HepG2 (cell line): ENCODE measurements around the gene RARA. TPM values are rescaled to one million over a fixed set of nuclear protein-coding genes. Genes with fewer than 3 reads are reported as not detected.

Experiments used
- CEBPB ChIP-seq: IDR thresholded peaks from 2 replicates; pipeline ENCODE4 v1.6.1; 2011; ENCODE audit warnings: low read depth, low read length, improper control_type of control experiment, borderline replicate concordance
- ELF1 ChIP-seq: sonication (generic); formaldehyde crosslinking; IDR thresholded peaks from 2 replicates; pipeline ENCODE4 v1.4.0; 2020; ENCODE audit warnings: missing genetic modification reagents
- GATA4 ChIP-seq: sonication (generic); IDR thresholded peaks from 2 replicates; pipeline ENCODE4 v1.6.1; 2016; ENCODE audit warnings: antibody characterized with exemption, low read depth, borderline replicate concordance
- MYC ChIP-seq: sonication (generic); formaldehyde crosslinking; IDR thresholded peaks from 2 replicates; pipeline ENCODE4 v1.9.0; 2021; ENCODE audit warnings: missing genetic modification reagents, borderline replicate concordance
- NFE2 ChIP-seq: sonication (generic); formaldehyde crosslinking; IDR thresholded peaks from 2 replicates; pipeline ENCODE4 v1.4.0; 2020; ENCODE audit warnings: missing genetic modification reagents
- NFE2L1 ChIP-seq: sonication (generic); formaldehyde crosslinking; IDR thresholded peaks from 2 replicates; pipeline ENCODE4 v1.4.0; 2020; ENCODE audit warnings: missing genetic modification reagents, mild to moderate bottlenecking, borderline replicate concordance
- SAFB2 ChIP-seq: sonication (generic); formaldehyde crosslinking; IDR thresholded peaks from 2 replicates; pipeline ENCODE4 v1.5.1; 2020; ENCODE audit warnings: missing genetic modification reagents, low read depth, mild to moderate bottlenecking, borderline replicate concordance
- SCMH1 ChIP-seq: sonication (generic); formaldehyde crosslinking; IDR thresholded peaks from 2 replicates; pipeline ENCODE4 v1.9.0; 2021; ENCODE audit warnings: missing genetic modification reagents, mild to moderate bottlenecking, borderline replicate concordance
- ZEB1 ChIP-seq: IDR thresholded peaks from 2 replicates; pipeline ENCODE4 v1.6.1; 2012; ENCODE audit warnings: mild to moderate bottlenecking, low read depth, inconsistent platforms; ENCODE audit not compliant: insufficient replicate concordance
- ZMAT3 ChIP-seq: sonication (generic); formaldehyde crosslinking; conservative IDR thresholded peaks from 2 replicates; pipeline ENCODE4 v1.7.0; 2021; ENCODE audit warnings: missing genetic modification reagents
- ZNF256 ChIP-seq: sonication (generic); formaldehyde crosslinking; conservative IDR thresholded peaks from 2 replicates; pipeline ENCODE4 v1.4.0; 2020; ENCODE audit warnings: missing genetic modification reagents
- ZNF33B ChIP-seq: sonication (generic); formaldehyde crosslinking; IDR thresholded peaks from 2 replicates; pipeline ENCODE4 v1.5.1; 2020; ENCODE audit warnings: mild to moderate bottlenecking, missing genetic modification reagents
- ZNF367 ChIP-seq: sonication (generic); formaldehyde crosslinking; IDR thresholded peaks from 2 replicates; pipeline ENCODE4 v1.4.0; 2020; ENCODE audit warnings: missing genetic modification reagents, borderline replicate concordance
- ZNF484 ChIP-seq: sonication (generic); formaldehyde crosslinking; IDR thresholded peaks from 2 replicates; pipeline ENCODE4 v1.5.1; 2020; ENCODE audit warnings: mild to moderate bottlenecking, low read depth, missing genetic modification reagents, borderline replicate concordance
- ZNF563 ChIP-seq: sonication (generic); formaldehyde crosslinking; IDR thresholded peaks from 2 replicates; pipeline ENCODE4 v1.8.0; 2022; ENCODE audit warnings: mild to moderate bottlenecking, moderate library complexity, missing genetic modification reagents
- ZNF7 ChIP-seq: IDR thresholded peaks from 2 replicates; pipeline ENCODE4 v1.6.1; 2016; ENCODE audit warnings: missing biosample characterization, missing genetic modification reagents
- ZSCAN30 ChIP-seq: sonication (generic); formaldehyde crosslinking; IDR thresholded peaks from 2 replicates; pipeline ENCODE4 v1.5.0; 2020; ENCODE audit warnings: mild to moderate bottlenecking, missing genetic modification reagents
- polyA plus RNA-seq, 8 experiments: library from polyadenylated mRNA; depleted of rRNA in 3 of 8; stranded (reverse) in 7 of 8; unstranded in 1 of 8; fragments of >200 nt; fragmentation: Illumina TruSeq in 4 of 8; extraction: Trizol in 4 of 8; gene quantifications; 2 replicates each; pipeline versions ENCODE4 v1.2.1 to v1.2.3, GENCODE V29; 2011 to 2016; ENCODE audit warnings: low read depth in 4 of 8, missing spikeins in 1 of 8, mixed read lengths in 1 of 8; ENCODE audit not compliant: insufficient read depth in 1 of 8
- total RNA-seq, 5 experiments: library from RNA; depleted of rRNA; stranded (reverse); fragments of >200 nt; fragmentation: Illumina TruSeq; extraction: Trizol; gene quantifications; 2 replicates each; pipeline ENCODE4 v1.2.3, GENCODE V29; 2016; ENCODE audit warnings: low read depth in 1 of 5
- TF ChIP-seq, protein P1 (sequence below): sonication (generic); formaldehyde crosslinking; IDR thresholded peaks from 2 replicates; pipeline ENCODE4 v1.4.0; 2020; ENCODE audit warnings: mild to moderate bottlenecking, missing genetic modification reagents
- TF ChIP-seq, protein P2 (sequence below): sonication (generic); formaldehyde crosslinking; IDR thresholded peaks from 2 replicates; pipeline ENCODE4 v1.9.0; 2022; ENCODE audit warnings: missing genetic modification reagents, mild to moderate bottlenecking, borderline replicate concordance
- TF ChIP-seq, protein P3 (sequence below): sonication (generic); formaldehyde crosslinking; IDR thresholded peaks from 2 replicates; pipeline ENCODE4 v1.4.0; 2020; ENCODE audit warnings: missing genetic modification reagents, borderline replicate concordance

Gene RARA
- total and polyA plus RNA-seq, 2 of the 13 experiments (the other 11 are each of a cell fraction or from before 2014, with no cell fraction given), result 6.4 to 8.6 TPM

DNA sequence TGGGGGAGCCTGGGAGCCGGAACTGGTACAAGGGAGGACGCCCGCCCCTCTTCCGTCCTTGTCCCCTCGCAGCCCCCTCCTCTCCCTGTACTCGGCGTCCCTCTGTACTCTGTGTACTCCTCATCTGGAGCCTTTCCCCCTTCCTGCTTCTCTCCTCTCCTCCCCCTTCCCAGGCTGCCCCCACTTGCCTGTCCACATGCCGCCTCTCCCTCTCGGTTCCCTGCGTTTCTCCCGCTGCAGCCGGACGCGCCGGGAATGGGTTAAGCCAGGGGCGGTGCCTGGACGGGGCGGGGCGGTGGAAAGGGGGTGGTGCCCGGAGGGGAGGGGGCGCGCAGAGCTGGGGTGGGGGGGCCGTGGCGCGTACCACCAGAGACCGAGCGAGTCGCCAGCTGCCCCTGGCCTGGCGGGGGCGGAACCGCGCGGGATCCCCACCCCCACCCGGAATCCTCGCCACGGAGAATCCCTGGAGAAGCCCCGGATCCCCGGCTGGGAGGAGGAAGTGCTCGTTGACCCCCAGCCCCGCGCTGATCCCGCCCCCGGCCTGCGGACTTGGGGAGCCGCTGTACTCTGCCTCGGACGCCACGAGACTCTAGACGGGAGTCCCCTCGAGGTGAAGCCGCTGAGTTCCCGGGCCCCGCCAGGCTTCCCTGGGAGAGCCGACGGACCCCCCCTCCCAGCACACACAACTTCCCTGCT is 33.0 kb downstream of the RARA start (continued):
- no peak for TF ChIP-seq MYC
- TF ChIP-seq ZNF7, result no peak
- no peak; the same call in 1 of the 2 replicates for TF ChIP-seq ZMAT3 (CRISPR knock-in tag)
- peak; percentile 58; the same call in 1 of the 2 replicates for TF ChIP-seq ZNF563 (CRISPR knock-in tag)
- no peak for TF ChIP-seq SAFB2 (CRISPR knock-in tag)
- TF ChIP-seq CEBPB, result no peak
- TF ChIP-seq ELF1, result peak; percentile 56
- no peak for TF ChIP-seq ZSCAN30
- TF ChIP-seq ZNF367, result no peak; the same call in 1 of the 2 replicates
- TF ChIP-seq ZNF484 (CRISPR knock-in tag), result no peak
- TF ChIP-seq ZNF33B (CRISPR knock-in tag), result no peak
- TF ChIP-seq, protein P1, sequence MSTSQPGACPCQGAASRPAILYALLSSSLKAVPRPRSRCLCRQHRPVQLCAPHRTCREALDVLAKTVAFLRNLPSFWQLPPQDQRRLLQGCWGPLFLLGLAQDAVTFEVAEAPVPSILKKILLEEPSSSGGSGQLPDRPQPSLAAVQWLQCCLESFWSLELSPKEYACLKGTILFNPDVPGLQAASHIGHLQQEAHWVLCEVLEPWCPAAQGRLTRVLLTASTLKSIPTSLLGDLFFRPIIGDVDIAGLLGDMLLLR (CRISPR knock-in tag), result no peak
- TF ChIP-seq, protein P2, sequence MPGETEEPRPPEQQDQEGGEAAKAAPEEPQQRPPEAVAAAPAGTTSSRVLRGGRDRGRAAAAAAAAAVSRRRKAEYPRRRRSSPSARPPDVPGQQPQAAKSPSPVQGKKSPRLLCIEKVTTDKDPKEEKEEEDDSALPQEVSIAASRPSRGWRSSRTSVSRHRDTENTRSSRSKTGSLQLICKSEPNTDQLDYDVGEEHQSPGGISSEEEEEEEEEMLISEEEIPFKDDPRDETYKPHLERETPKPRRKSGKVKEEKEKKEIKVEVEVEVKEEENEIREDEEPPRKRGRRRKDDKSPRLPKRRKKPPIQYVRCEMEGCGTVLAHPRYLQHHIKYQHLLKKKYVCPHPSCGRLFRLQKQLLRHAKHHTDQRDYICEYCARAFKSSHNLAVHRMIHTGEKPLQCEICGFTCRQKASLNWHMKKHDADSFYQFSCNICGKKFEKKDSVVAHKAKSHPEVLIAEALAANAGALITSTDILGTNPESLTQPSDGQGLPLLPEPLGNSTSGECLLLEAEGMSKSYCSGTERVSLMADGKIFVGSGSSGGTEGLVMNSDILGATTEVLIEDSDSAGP (CRISPR knock-in tag), result peak; percentile 80; the same call in 1 of the 2 replicates
- no peak for TF ChIP-seq ZNF256 (CRISPR knock-in tag)
- TF ChIP-seq, protein P3, sequence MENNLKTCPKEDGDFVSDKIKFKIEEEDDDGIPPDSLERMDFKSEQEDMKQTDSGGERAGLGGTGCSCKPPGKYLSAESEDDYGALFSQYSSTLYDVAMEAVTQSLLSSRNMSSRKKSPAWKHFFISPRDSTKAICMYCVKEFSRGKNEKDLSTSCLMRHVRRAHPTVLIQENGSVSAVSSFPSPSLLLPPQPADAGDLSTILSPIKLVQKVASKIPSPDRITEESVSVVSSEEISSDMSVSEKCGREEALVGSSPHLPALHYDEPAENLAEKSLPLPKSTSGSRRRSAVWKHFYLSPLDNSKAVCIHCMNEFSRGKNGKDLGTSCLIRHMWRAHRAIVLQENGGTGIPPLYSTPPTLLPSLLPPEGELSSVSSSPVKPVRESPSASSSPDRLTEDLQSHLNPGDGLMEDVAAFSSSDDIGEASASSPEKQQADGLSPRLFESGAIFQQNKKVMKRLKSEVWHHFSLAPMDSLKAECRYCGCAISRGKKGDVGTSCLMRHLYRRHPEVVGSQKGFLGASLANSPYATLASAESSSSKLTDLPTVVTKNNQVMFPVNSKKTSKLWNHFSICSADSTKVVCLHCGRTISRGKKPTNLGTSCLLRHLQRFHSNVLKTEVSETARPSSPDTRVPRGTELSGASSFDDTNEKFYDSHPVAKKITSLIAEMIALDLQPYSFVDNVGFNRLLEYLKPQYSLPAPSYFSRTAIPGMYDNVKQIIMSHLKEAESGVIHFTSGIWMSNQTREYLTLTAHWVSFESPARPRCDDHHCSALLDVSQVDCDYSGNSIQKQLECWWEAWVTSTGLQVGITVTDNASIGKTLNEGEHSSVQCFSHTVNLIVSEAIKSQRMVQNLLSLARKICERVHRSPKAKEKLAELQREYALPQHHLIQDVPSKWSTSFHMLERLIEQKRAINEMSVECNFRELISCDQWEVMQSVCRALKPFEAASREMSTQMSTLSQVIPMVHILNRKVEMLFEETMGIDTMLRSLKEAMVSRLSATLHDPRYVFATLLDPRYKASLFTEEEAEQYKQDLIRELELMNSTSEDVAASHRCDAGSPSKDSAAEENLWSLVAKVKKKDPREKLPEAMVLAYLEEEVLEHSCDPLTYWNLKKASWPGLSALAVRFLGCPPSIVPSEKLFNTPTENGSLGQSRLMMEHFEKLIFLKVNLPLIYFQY (CRISPR knock-in tag), result no peak
- no peak for TF ChIP-seq SCMH1
- TF ChIP-seq GATA4, result no peak
- no peak for TF ChIP-seq ZEB1
- TF ChIP-seq NFE2L1 (CRISPR knock-in tag), result no peak
- no peak for TF ChIP-seq NFE2 (CRISPR knock-in tag)
